Measurements from ENCODE around the gene MRPL17.
"Not testable (repeated sequence)": the region's sequence is repeated elsewhere in the genome, so short reads cannot be mapped to it uniquely, and the experiment has no call there.

DNA sequence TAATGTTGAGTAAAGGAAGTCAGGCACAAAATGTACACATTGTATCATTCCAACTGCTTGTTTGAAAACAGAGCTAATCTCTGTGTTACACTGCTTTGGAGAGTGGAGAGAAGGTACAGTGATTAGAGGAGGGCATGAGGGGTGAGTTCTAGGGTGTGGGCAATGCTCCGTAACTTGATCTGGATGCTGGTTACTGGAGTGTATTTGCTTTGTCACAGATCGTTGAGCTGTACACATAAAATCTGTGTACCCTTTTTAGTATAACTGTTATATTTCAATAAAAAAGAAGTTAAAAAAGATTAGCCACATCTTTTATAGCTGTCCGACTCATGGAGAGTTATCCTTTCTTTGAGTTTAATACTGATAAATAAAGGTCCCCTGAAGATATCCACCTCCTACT lies 18.8 kb upstream of the MRPL17 start:
- TF ChIP-seq CTCF, POLR2A, POLR2AphosphoS5 (IDR thresholded peaks at IDR 0.05): not testable (repeated sequence)

Data from breast epithelium (tissue), 3 donors.